ENCODE measurements around the gene NBL1.
A peak's percentile ranks its signal among the peaks of the same experiment; 100 is the strongest.
"Not testable (repeated sequence)": the region's sequence is repeated elsewhere in the genome, so short reads cannot be mapped to it uniquely, and the experiment has no call there.

NBL1 gene

DNA sequence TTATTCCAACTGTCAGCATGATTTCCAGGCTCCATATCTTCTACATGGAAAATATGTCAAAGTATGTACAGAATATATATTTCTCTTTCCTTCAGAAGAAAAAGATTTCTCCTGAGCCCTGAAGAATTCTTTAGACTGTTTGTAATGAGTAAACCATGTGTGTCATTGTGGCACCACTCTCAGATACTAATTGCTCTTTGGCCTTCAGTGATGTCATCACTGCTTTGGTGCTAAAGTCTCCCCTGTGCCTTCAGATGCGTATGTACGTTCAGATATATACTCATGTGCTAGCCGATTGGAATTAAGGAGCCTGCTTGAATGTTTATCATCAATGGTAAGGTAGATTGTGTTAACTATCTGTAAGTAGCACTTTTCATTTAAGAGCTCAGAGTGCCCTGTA is 20.6 kb upstream of the NBL1 start:
- DNase-seq: no peak

DNA sequence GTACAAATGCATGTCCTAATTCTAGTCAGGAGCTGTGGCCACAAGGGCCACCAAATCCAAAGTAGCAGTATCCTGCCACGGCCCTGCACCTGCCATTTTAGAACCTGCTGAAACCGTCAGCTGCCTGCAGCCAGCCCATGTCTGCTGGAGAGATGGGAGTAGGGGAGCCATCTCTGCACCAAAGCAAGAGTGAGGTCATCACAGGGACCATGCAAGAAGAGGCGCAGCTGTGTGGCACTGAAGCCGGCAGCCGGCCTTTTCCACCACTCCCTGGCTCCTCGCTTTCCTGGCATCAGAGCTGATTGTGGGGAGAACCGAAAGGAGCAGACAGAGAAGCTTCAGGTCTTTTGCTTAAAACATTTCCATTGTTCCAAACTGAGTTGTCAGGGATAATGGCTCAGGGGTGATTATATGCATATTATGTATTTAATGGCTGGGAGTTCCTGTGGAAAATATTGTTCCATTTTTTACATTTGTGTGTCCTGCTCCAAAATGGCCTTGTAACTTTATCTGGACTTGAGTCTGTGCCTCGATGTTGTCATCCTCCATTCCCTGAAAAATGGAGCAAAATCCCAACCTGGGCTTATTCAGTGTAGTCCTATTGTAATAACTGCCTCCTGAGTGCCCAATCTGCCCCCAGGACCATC is 18.7 kb upstream of the NBL1 start:
- DNase-seq: no peak

DNA sequence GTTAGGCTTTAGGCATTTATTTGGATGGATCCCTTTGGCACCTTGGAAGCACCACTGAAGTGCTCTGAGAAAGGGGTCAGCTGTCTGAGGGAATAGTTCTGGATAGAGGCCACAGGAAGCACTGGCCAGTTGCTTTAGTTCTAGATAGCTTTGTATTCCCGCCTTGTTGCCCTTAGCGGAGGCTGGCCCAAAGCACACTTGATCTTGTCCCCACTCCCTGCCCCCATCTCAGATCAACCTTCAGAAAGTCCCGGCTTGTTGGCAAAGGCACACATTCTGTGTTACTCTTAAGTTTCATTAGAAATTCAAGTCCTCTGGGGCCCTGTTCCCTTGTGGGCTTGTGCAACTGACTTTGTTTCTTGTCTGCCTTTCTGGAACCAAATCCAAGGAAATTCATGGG is 15.2 kb upstream of the NBL1 start:
- DNase-seq: no peak

DNA sequence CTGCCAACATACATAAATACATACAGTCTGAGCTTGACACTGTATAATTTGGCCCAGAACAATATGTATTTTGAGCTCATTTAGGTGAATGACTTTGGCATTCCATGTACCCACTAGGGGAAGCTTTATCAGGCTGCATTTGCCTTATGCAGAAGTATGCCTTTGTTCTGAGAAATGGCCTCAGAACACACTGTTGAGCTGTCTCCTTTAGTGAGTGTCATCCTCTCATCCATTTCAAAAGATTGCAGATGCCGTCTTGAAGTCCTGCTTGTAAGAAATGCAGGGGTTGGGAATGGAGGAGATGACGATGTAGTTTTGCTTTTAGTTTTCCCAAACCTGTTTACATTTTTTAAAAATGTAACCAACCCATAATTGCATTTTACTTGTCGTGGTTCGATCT is 14.8 kb upstream of the NBL1 start:
- DNase-seq: no peak

DNA sequence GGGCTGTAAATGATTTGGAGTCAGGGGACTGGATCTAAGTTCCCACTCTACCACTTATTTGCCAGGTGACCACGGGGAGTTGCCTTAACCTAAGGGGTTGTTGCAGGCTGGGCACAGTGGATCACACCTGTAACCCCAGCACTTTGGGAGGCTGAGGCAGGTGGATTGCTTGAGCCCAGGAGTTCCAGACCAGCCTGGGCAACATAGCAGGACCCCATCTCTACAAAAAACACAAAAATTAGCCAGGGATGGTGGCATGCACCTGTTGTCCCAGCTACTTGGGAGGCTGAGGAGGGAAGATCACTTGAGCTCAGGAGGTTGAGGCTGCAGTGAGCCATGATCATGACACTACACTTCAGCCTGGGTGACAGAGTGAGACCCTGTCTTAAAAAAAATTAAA is 13.9 kb upstream of the NBL1 start:
- not testable (repeated sequence) for DNase-seq

DNA sequence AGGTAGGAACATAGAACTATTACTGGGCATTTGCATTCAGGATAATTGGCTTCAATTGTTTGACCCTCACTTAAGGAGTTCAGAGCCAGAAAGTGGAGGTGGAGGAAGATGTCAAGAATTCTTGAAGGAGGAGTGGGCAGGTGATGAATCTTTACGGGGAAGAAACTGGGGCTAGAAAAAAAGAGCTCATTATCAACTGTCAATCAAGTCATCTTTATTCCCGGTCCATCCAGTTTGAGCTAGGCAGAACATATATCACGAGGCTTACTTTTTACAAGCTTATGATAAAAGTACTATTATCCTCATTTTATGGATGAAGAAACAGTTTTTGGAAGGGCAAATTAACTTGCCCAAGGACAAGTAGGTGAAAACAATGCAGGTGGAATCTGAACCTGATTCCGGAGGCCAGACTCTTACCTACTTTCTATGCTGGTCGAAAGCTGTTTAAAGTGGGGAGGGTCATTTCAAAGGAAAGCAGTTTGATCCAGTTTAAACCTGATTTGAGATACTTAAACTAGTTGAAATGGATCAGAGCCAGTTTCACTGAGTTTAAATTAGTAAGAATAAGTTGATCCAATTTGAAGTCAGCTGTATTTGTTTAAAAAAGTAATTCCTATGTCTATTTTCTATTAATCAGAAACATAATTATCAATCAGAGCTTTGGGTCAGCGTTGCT is 13.3 kb upstream of the NBL1 start:
- DNase-seq: no peak

DNA sequence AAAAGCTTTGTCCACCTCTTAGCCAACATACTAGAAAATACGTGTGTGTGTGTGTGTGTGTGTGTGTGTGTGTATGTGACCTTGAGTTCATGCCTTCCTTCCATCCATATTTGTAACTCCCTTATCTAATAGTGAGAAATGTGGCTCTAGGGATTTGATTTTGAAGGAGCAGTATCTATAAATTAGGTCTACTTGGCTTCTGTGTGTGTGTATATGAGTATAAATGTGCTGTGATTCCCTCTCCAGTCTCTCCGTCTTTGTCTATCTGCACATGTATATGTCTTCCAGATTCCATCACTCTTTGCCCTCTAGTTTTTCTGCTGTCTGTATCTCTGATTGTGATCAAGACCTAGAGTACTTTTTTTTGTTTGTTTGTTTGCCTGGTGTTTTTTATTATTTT is 11.9 kb upstream of the NBL1 start:
- DNase-seq: no peak

DNA sequence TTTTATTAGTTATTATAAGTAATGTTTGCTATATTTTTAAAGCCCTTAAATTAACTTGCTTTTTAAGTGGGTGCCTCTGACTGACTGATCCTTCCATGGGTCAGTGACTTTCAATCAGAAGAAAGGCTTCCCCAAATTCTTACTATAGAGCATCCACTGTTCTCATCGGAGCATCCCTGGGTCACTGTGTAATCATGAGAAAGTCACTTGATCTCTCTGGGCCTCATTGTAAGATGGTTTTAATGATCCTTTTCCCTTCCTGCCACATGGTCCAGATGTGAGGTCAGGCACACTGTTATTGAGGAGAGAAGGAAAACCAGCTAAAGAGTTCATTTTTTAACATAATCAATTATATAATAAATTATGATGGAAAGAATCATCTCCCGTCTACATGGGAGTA is 11.0 kb upstream of the NBL1 start:
- DNase-seq: no peak

DNA sequence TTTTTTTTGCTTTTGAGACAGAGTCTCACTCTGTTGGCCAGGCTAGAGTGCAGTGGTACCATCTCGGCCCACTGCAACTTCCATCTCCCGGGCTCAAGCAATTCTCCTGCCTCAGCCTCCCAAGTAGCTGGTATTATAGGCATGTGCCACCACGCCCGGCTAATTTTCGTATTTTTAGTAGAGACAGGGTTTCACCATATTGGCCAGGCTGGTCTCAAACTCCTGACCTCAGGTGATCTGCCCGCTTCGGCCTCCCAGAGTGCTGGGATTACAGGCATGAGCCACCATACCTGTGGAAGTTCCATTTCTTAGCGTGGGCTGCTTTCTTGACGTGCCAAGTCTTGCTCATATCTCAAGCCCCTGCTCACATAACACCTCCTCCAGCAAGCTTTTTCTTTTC is 9.0 kb upstream of the NBL1 start:
- not testable (repeated sequence) for DNase-seq

DNA sequence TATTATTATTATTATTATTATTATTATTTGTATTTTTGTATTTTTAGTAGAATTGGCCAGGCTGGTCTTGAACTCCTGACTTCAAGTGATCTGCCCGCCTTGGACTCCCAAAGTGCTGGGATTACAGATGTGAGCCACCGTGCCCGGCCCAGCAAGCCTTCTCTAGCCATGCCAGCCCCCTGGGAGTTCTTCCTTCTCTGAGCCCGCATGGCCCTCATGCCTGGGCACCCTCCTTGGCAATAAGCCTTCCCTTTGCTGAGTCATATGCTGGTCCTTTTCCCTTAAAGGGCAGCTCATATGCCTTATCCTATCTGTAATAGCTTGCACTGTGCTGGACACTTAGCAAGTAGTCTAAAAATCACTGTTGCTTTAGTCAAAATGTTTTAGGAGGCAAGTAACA is 8.5 kb upstream of the NBL1 start:
- no peak for DNase-seq

DNA sequence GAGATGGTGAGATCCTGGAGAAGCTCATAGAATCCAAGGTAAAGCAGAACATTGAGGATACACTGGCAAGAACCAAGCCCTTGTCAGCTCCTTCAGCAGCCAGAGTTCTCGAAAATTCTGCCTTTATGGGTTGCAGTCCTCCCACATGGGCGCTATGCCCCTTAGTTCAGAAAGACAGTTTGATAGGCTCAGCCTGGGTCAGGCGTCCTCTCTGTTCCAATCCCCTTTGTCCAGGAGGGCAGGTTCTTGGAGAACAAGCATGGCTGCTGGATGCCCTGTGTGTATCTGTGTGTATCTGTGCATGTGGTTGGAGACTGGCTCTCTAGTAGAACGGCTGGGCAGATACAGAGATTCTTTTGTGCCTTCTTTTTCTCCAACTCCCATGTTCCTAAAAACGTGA is 8.0 kb upstream of the NBL1 start:
- no peak for DNase-seq

DNA sequence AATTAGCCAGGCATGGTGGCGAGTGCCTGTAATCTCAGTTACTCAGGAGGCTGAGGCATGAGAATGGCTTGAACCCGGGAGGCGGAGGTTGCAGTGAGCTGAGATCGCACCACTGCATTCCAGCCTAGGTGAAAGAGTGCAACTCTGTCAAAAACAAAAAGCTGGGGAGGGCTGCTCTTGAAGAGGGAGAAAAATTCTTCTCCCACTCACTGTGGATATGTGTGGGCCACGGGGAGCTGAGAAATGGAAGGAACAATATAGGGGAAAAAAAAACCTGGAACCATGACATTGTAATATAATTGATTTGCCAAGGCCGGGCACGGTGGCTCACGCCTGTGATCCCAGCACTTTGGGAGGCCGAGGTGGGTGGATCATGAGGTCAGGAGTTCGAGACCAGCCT is 7.4 kb upstream of the NBL1 start:
- DNase-seq: not testable (repeated sequence)

DNA sequence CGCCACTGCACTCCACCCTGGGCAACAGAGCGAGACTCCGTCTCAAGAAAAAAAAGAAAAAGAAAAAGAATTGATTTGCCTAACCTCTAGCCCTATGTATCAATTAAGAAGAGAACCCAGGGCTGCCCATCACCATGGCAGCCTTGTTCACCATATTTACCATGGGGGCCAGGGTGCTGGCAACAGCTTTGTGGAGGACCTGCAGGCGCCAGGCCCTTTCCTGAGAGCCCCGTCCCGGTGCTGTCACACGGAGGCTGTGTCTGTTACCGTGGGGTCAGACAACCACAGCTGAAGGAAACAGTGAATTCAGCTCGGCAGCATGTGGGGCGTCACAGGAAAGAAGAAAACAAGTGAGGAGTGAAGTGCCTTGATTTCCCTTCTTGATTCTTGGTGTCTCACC is 6.5 kb upstream of the NBL1 start:
- DNase-seq: no peak

DNA sequence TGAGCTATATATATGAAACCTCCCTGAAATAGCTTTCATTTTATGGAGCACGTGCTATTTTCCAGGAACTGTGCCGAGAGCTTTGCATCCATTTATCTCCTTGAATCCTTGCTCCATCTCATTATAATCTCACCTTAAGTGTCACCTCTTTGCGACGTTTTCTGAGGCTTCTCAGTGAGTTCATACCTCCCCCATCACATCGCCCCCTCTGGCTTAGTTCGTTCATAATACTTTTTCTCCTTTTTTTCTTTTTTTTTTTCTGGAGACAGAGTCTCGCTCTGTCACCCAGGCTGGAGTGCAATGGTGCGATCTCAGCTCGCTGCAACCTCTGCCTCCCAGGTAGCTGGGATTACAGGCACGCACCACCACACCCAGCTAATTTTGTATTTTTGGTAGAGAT is 4.9 kb upstream of the NBL1 start:
- DNase-seq: not testable (repeated sequence)

DNA sequence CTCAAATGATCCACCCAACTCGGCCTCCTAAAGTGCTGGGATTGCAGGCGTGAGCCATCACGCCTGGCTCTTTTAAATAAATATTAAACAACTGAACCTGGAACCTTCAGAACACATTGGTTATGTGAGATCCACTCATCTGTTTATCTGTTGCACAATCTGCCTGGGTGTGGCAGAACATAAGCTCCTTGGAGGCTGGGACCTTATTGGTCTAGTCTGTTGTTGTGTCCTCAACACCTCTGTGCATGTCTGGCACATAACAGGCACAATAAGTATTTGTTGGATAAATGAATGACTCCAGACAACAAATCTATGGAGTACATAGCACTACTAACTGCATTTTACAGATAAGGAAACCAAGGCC is 4.1 kb upstream of the NBL1 start:
- no peak for DNase-seq

DNA sequence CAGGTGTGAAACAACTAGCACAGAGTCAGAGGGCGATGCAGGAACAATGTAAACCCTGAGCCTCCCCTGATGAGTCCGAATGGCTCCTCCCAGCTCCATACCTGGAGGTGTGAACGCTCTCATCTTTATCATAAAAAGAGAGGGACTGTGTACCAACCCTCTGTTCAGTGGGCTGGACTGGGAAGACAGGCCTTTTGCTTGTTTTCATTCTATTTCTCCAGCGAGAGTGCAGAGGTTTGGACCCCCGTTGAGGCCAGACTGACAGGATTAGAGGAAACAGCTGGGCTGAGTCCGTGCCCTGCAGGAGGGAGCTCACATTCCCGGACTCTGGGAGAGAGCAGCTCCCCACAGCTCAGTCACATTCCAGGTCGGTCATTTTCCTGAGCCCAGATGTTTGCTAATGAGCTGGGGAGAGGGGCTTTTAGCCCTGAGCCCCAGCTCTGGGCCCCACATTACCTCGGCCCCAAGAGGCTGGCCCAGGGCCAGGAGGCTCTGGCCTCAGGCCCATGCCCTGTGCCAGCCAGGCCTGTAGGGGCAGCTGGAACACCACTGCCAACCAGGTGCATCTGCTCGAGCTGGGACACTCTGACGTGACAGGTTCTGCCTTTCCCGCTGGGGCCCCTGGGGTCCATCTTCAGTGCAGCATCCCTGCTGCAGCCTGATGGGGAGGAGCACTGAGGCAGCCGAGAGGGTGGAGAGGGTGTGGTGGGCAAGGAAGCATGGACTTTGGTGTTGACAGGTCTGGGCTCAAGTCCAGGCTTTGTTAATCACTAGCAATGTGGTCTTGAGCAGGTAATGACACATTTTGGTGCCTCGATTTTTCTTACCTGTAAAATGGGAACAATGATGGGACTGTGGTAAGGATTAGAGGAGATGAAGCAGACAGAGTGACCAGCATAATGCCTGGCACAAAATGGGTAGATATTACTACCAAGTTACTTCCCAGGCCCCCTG is 3.5 kb upstream of the NBL1 start:
- no peak for DNase-seq

DNA sequence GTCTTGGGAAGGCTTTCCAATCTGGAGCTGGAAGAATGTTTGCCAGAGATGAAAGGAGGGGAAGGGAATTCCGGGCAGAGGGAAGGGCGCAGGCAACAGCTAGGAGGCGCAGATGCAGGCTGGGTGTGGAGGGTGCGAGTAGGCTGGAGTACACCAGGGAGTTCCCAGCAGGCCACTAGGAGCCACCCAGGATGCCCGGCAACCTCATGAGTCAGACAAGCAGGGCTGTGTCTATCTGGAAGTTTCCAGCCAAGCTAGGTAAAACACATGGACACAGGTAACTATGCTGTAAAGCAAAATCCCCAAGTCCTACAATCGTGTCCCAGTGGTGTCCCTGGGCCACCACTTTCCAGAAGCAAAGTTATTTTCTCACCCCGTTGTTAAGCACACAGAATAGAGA is 990 bp upstream of the NBL1 start:
- DNase-seq: no peak

DNA sequence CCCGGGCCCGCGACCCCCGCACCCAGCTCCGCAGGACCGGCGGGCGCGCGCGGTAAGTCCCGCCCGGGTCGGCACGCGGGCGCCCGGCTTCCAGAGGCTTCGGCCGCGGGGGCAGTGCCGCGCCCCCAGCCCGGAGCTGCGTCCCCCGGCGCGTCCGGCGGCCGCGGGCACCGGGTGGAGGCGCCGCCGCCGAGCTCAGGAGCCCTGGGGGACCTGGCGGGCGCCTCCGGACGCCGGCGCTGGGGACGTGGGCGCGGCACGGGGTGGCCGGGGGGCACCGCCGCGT is 227 bp downstream of the NBL1 start:
- no peak for DNase-seq

DNA sequence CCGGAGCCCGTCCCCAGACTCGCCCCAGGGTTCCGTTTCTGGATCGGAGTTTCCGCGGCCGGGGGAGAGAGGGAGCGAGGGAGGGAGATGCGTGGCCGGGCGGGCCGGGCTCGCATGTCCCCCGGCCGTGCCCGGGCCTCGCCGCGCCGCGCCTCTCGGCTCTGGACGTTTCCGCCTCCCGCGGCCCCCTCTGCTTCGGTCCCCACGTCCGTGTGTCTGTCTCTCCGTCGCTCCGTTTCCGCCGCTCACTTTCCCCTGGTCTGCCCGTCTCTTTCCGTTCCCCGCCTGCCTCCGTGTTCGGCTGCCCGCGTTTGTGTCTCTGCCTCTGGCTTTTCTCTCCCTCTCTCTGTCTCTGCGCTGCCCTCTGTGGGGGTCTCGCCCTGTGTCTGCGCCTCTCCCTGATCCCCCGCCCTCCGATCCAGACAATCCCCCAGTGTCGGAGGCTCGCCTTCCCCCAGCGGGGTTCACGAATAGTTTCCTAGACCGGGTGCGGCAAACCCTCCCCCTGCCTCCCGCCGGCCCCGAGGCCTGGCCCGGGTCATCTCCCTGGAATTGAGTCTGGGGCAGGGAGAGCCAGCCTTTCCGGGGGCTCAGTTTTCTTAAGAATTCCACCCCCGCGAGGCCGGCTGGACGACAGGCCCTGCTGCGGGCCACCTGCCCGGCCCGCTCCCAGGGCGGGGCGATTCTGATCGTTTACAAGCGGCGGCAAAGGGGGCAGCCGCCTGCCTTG is 735 bp downstream of the NBL1 start:
- DNase-seq: peak; percentile 57

DNA sequence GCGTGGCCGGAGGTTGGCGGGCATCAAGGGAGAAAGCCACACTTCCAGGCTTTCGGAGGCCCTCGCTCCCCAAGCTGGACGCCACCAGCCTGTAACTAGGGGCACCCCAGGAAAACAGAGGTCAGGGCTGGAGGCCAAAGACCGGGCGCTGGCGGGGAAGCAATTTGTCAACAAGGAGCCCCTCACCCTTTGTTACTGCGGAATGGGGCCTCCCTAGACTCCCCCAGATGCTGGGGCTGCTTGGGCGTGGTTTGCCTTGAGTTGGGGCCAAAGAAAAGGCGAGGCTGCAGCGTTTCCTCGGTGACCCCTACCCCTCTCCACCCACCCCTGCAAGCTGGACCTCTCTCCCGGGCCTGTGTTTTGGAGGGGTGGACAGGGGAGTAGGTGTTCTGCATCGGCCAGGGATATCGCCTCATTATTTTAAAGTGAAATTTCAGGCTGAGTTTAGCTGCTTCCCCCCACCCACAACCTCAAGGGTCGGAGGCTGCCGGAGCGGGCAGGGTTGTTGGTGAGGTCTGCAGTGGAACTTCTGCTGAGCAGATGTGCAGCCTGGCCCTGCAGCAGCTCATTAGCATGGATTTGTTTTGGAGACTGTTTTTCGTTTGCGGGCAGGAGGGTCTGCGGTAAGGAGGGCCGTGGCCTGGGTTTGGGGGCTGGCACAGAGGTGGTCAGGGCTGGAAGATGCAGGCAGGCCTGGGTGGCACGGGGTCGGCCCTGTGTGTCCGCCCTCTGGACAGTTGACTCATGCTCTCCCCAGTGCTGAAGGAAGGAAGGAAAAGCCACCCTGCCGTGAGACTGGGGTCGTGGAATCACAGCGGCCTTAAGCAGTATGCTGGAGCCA is 1.5 kb downstream of the NBL1 start:
- no peak for DNase-seq

DNA sequence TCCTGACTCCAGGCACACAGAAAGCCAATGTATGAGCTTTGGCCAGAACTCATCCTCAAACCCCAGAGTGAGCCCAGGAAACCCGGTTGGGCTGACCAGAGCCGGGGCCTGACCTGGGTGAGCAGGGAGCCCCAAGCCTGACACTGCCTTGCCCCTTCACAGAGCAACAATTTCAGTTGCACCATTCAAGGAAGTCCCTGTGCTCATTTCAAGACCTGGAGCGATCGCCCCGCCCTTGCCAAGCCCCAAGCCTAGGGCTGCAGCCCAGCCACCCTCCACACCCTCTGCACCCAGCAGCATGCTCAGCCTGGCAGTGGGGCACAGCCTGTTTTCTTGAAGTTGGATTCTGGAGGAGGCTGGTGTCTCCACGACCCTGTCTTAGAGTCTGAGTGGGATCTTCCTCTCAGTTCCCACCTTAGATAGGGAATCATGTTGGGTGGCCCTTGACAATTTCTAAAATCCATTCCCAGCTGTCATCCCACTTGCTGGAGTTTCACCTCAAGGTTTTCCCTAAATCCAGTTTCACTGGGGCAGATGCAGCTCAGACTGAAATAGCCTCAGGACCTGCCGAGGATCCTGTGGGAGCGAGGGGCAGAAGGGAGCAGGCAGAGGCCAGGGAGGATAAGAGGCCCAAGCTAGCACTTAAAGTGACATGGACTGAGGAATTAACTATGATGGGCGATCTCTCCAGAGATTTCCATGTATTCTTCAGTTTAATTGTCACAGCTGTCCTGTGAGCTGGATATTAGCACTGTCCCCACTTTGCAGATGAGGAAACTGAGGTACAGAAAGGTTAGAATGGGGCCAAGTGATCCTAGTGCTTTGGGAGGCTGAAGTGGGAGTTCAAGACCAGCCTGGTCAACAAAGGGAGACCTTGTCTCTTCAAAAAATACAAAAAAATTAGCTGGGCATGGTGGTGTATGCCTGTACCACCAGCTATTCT is 2.5 kb downstream of the NBL1 start:
- DNase-seq: no peak
